WTC11 (cell line): ENCODE results near the gene BNC1.

Experiments used
- CREB1 ChIP-seq: sonication (generic); formaldehyde crosslinking; IDR thresholded peaks from 2 replicates; pipeline ENCODE4 v1.8.0; 2023; ENCODE audit warnings: mild to moderate bottlenecking, missing genetic modification reagents
- E2F4 ChIP-seq: sonication (generic); formaldehyde crosslinking; IDR thresholded peaks from 2 replicates; pipeline ENCODE4 v1.8.1; 2022; ENCODE audit warnings: low read depth, mild to moderate bottlenecking, moderate library complexity, missing genetic modification reagents, borderline replicate concordance
- ETV6 ChIP-seq: sonication (generic); formaldehyde crosslinking; IDR thresholded peaks from 2 replicates; pipeline ENCODE4 v1.8.1; 2022; ENCODE audit warnings: mild to moderate bottlenecking, missing genetic modification reagents
- JUN ChIP-seq: sonication (generic); formaldehyde crosslinking; IDR thresholded peaks from 2 replicates; pipeline ENCODE4 v1.8.0; 2023; ENCODE audit warnings: mild to moderate bottlenecking, missing genetic modification reagents
- SP1 ChIP-seq: sonication (generic); formaldehyde crosslinking; conservative IDR thresholded peaks from 2 replicates; pipeline ENCODE4 v1.8.1; 2022; ENCODE audit warnings: missing genetic modification reagents
- USF2 ChIP-seq: sonication (generic); formaldehyde crosslinking; IDR thresholded peaks from 2 replicates; pipeline ENCODE4 v1.8.1; 2023; ENCODE audit warnings: mild to moderate bottlenecking, missing genetic modification reagents, moderate library complexity
- ZBTB21 ChIP-seq: sonication (generic); formaldehyde crosslinking; IDR thresholded peaks from 2 replicates; pipeline ENCODE4 v1.8.1; 2023; ENCODE audit warnings: mild to moderate bottlenecking, missing genetic modification reagents, borderline replicate concordance
- TF ChIP-seq, protein P1 (sequence below): fragments of 200-600 bp; IDR thresholded peaks from 2 replicates; pipeline ENCODE4 v1.8.0; 2022; ENCODE audit warnings: antibody characterized with exemption
- TF ChIP-seq, protein P2 (sequence below): fragments of 250-450 bp; sonication (Bioruptor Pico); IDR thresholded peaks from 2 replicates; pipeline ENCODE4 v2.1.2; 2022; ENCODE audit warnings: mild to moderate bottlenecking, moderate library complexity
- TF ChIP-seq, protein P3 (sequence below): sonication (generic); formaldehyde crosslinking; IDR thresholded peaks from 2 replicates; pipeline ENCODE4 v1.8.0; 2023; ENCODE audit warnings: missing genetic modification reagents, mild to moderate bottlenecking, borderline replicate concordance
- TF ChIP-seq, protein P4 (sequence below): sonication (generic); formaldehyde crosslinking; IDR thresholded peaks from 2 replicates; pipeline ENCODE4 v1.8.0; 2022; ENCODE audit warnings: mild to moderate bottlenecking, missing genetic modification reagents

DNA sequence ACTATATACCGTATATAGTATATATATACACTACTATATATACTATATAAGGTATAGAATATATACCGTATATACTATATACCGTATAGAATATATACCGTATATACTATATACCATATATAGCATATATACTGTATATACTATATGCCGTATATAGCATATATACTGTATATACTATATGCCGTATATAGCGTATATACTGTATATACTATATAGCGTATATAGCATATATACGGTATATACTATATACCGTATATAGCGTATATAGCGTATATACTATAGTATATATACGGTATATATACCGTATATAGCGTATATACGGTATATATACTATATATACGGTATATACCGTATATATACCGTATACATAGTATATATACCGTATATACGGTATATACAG is 54.2 kb downstream of the BNC1 start:
- TF ChIP-seq E2F4, result no peak
- TF ChIP-seq, protein P1, sequence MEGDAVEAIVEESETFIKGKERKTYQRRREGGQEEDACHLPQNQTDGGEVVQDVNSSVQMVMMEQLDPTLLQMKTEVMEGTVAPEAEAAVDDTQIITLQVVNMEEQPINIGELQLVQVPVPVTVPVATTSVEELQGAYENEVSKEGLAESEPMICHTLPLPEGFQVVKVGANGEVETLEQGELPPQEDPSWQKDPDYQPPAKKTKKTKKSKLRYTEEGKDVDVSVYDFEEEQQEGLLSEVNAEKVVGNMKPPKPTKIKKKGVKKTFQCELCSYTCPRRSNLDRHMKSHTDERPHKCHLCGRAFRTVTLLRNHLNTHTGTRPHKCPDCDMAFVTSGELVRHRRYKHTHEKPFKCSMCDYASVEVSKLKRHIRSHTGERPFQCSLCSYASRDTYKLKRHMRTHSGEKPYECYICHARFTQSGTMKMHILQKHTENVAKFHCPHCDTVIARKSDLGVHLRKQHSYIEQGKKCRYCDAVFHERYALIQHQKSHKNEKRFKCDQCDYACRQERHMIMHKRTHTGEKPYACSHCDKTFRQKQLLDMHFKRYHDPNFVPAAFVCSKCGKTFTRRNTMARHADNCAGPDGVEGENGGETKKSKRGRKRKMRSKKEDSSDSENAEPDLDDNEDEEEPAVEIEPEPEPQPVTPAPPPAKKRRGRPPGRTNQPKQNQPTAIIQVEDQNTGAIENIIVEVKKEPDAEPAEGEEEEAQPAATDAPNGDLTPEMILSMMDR, result no peak
- TF ChIP-seq, protein P2, sequence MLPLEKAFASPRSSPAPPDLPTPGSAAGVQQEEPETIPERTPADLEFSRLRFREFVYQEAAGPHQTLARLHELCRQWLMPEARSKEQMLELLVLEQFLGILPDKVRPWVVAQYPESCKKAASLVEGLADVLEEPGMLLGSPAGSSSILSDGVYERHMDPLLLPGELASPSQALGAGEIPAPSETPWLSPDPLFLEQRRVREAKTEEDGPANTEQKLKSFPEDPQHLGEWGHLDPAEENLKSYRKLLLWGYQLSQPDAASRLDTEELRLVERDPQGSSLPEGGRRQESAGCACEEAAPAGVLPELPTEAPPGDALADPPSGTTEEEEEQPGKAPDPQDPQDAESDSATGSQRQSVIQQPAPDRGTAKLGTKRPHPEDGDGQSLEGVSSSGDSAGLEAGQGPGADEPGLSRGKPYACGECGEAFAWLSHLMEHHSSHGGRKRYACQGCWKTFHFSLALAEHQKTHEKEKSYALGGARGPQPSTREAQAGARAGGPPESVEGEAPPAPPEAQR, result no peak
- no peak for TF ChIP-seq USF2
- TF ChIP-seq SP1 (CRISPR knock-in tag), result no peak
- no peak for TF ChIP-seq ETV6
- TF ChIP-seq CREB1 (CRISPR knock-in tag), result no peak
- TF ChIP-seq, protein P3, sequence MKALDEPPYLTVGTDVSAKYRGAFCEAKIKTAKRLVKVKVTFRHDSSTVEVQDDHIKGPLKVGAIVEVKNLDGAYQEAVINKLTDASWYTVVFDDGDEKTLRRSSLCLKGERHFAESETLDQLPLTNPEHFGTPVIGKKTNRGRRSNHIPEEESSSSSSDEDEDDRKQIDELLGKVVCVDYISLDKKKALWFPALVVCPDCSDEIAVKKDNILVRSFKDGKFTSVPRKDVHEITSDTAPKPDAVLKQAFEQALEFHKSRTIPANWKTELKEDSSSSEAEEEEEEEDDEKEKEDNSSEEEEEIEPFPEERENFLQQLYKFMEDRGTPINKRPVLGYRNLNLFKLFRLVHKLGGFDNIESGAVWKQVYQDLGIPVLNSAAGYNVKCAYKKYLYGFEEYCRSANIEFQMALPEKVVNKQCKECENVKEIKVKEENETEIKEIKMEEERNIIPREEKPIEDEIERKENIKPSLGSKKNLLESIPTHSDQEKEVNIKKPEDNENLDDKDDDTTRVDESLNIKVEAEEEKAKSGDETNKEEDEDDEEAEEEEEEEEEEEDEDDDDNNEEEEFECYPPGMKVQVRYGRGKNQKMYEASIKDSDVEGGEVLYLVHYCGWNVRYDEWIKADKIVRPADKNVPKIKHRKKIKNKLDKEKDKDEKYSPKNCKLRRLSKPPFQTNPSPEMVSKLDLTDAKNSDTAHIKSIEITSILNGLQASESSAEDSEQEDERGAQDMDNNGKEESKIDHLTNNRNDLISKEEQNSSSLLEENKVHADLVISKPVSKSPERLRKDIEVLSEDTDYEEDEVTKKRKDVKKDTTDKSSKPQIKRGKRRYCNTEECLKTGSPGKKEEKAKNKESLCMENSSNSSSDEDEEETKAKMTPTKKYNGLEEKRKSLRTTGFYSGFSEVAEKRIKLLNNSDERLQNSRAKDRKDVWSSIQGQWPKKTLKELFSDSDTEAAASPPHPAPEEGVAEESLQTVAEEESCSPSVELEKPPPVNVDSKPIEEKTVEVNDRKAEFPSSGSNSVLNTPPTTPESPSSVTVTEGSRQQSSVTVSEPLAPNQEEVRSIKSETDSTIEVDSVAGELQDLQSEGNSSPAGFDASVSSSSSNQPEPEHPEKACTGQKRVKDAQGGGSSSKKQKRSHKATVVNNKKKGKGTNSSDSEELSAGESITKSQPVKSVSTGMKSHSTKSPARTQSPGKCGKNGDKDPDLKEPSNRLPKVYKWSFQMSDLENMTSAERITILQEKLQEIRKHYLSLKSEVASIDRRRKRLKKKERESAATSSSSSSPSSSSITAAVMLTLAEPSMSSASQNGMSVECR (CRISPR knock-in tag), result no peak
- TF ChIP-seq, protein P4, sequence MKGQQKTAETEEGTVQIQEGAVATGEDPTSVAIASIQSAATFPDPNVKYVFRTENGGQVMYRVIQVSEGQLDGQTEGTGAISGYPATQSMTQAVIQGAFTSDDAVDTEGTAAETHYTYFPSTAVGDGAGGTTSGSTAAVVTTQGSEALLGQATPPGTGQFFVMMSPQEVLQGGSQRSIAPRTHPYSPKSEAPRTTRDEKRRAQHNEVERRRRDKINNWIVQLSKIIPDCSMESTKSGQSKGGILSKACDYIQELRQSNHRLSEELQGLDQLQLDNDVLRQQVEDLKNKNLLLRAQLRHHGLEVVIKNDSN, result no peak
- no peak for TF ChIP-seq ZBTB21 (CRISPR knock-in tag)
- TF ChIP-seq JUN, result no peak
